ENCODE data around the gene RAE1.
A peak's percentile ranks its signal among the peaks of the same experiment; 100 is the strongest.

The RAE1 gene

DNA sequence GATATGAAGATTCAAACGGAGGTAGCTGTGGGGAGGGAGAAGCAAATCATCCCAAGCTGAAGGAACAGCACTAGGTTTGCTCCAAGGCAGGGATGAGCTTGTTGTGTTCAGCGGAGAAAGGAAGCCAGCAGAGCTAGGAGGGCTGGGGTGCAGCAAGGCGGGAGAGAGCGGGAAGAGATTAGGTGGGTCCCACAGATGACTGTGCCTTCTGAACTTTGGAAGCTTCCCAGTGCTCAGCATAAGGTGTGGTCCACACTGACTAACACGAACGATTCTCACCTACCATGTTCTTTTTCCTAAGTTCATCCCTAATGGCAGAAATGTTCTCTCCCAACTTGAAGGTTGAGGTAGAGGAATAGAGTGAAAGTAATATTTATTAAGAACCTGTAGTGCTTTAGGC lies 1.2 kb downstream of the RAE1 start:
- H3K4me3 ChIP-seq (ENCODE audit: low read depth, low read length): peak overlapping the region; percentile 97
- no peak for DNase-seq (ENCODE audit: low read depth)
- TF ChIP-seq, protein P1, sequence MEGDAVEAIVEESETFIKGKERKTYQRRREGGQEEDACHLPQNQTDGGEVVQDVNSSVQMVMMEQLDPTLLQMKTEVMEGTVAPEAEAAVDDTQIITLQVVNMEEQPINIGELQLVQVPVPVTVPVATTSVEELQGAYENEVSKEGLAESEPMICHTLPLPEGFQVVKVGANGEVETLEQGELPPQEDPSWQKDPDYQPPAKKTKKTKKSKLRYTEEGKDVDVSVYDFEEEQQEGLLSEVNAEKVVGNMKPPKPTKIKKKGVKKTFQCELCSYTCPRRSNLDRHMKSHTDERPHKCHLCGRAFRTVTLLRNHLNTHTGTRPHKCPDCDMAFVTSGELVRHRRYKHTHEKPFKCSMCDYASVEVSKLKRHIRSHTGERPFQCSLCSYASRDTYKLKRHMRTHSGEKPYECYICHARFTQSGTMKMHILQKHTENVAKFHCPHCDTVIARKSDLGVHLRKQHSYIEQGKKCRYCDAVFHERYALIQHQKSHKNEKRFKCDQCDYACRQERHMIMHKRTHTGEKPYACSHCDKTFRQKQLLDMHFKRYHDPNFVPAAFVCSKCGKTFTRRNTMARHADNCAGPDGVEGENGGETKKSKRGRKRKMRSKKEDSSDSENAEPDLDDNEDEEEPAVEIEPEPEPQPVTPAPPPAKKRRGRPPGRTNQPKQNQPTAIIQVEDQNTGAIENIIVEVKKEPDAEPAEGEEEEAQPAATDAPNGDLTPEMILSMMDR (IDR thresholded peaks at IDR 0.05; ENCODE audit: insufficient read depth, low read depth, low read length, missing control alignments): no peak

DNA sequence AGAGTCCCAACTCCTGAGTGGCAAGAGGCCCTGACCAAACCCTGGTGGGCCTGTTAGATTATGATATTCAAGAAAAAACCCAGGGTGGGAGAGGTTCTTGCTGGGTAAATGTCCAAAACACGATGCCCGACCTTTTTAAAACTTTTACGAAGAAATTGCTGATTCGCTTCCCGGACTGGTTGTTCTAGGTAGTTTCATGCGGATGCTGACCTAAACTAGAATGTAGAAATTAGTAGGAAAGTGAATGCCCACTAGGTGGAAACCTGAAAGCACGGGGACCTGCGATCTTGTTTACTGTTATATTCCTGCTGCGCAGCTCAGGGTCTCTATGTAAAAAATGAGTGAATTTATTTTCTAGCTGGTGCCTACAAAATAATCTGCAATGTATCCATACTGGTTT lies 2.3 kb downstream of the RAE1 start:
- TF ChIP-seq, protein P1 (IDR thresholded peaks at IDR 0.05; ENCODE audit: insufficient read depth, low read depth, low read length, missing control alignments): no peak
- no peak overlapping the region for H3K4me3 ChIP-seq (ENCODE audit: low read depth, low read length)

DNA sequence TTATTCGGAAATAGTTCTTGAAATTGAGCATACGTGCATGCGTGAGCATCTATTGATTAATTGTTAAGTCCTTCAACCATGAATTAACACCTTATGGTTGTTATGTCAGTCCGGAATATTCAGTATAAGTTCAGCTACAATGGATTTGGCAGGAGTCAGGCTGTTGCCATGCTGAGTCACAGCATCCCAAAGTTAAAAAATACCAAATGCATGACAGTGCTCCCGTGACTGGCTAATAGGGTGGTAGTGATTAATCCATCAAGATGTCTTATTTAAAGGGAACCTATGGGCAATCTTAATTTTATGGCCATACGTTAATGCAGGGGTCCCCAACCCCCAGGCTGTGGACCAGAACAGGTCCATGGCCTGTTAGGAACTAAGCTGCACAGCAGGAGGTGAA lies 10.5 kb downstream of the RAE1 start:
- TF ChIP-seq, protein P1 (IDR thresholded peaks at IDR 0.05; ENCODE audit: insufficient read depth, low read depth, low read length, missing control alignments): no peak
- H3K4me3 ChIP-seq (ENCODE audit: low read depth, low read length): no peak overlapping the region
- DNase-seq (ENCODE audit: low read depth): no peak

More for the DNA sequence above, 2.3 kb downstream of the RAE1 start:
- no peak for DNase-seq (ENCODE audit: low read depth)

DNA sequence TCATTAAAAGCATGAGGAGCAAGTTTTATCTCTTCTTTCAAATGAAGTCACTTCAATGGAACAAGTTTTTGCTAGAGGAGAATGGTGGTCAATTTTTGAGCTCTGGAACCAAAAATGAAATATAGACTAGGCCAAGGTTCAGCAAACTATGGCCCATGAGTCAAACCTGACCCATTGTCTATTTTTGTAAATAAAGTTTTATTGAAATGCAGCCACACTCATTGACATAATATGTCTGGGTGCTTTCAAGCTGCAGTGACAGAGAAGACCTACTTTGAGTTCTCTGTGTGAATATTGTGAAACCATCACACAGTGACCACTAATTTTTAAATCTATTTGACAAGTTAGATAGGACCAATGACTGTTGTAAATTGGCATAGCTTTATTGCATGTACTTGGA lies 13.4 kb downstream of the RAE1 start:
- no peak overlapping the region for H3K4me3 ChIP-seq (ENCODE audit: low read depth, low read length)
- TF ChIP-seq, protein P1 (IDR thresholded peaks at IDR 0.05; ENCODE audit: insufficient read depth, low read depth, low read length, missing control alignments): no peak

DNA sequence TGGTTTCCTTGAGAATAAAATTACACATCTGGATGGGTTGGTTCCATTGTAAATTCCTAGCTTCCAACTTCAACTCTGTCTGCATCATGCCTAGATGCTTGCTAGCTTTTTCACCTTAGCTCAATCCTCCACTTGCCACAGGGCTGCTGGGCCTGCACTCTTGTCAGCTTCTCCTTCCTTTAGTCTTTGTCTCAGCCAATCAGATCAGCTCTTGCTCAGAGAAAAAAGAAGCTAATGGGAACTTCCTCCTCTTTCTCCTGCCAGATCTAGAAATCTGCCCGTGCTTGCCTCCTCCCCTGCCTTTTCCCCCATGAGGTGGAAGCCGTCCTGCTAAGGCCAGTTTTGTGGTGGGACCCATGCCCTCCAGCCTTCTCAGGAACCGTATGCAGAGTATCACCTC lies 18.5 kb downstream of the RAE1 start:
- no peak overlapping the region for H3K4me3 ChIP-seq (ENCODE audit: low read depth, low read length)
- no peak for DNase-seq (ENCODE audit: low read depth)
- TF ChIP-seq, protein P1 (IDR thresholded peaks at IDR 0.05; ENCODE audit: insufficient read depth, low read depth, low read length, missing control alignments): no peak

More for the DNA sequence above, 13.4 kb downstream of the RAE1 start:
- no peak for DNase-seq (ENCODE audit: low read depth)

DNA sequence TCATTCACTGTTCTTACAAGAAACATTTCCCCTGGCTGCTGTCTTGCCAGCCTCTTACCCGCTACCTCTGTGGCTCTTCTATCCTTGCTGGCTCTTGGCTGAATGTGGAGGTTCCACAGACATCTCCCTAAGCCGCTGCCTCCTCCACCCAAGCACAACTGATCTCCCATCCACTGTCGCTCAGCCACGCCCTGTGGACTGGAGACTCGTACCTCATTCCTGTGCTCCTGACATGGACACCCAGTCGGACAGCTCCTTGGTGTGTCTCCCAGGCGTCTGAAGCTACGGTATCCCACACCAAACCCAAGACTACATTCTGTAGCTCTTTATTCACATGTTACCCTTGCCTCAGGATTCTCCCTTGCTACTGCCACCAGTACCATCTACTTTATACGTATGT lies 19.3 kb downstream of the RAE1 start:
- H3K4me3 ChIP-seq (ENCODE audit: low read depth, low read length): no peak overlapping the region
- TF ChIP-seq, protein P1 (IDR thresholded peaks at IDR 0.05; ENCODE audit: insufficient read depth, low read depth, low read length, missing control alignments): no peak
- no peak for DNase-seq (ENCODE audit: low read depth)

DNA sequence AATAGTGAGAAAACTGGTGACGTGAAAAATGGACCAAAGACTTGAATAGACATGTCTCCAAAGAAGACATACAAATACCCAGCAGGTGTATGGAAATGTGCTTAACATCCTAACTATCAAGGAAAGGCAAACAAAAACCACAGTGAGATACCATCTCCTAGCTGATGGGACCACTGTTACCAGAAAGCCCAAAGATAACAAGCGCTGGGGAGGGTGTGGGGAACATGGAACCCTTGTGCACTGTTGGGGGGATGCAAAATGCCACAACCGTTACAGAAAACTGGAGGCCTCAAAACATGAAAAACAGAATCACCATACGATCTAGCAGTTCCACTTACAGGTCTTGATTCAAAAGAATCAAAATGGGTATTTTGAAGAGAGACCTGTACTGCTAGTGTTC lies 20.3 kb downstream of the RAE1 start:
- TF ChIP-seq, protein P1 (IDR thresholded peaks at IDR 0.05; ENCODE audit: insufficient read depth, low read depth, low read length, missing control alignments): no peak
- no peak overlapping the region for H3K4me3 ChIP-seq (ENCODE audit: low read depth, low read length)
- no peak for DNase-seq (ENCODE audit: low read depth)

Data from GM12865 (cell line).